ENCODE data around the gene PCDHA9.
"Not testable (repeated sequence)": the region's sequence is repeated elsewhere in the genome, so short reads cannot be mapped to it uniquely, and the experiment has no call there.

Gene PCDHA9

GRCh38 chr5:140848139-140849102, at the start of gene PCDHA9:
Gene PCDHA9, plus strand, starts transcription at chr5:140848382. Its CDS starts 114 bp downstream, at chr5:140848496.
- not testable (repeated sequence) for DNase-seq (ENCODE audit: low read depth in 1 of 2, low spot score in 1 of 2)

- DNase-seq (ENCODE audit: low read depth in 1 of 2, low spot score in 1 of 2), result no peak
These were observed 47.2 kb upstream of the PCDHA9 start, which contains the start of gene PCDHA3 for GRCh38 chr5:140800816-140801493. Gene PCDHA3, plus strand, starts transcription at chr5:140801057.

- no peak for DNase-seq (ENCODE audit: low read depth in 1 of 2, low spot score in 1 of 2)
These were observed 46.7 kb upstream of the PCDHA9 start for GRCh38 chr5:140801494-140801841.

GRCh38 chr5:140802381-140802780, 45.8 kb upstream of the PCDHA9 start:
- not testable (repeated sequence) for DNase-seq (ENCODE audit: low read depth in 1 of 2, low spot score in 1 of 2)

- DNase-seq (ENCODE audit: low read depth in 1 of 2, low spot score in 1 of 2), result no peak
These were observed 45.4 kb upstream of the PCDHA9 start for GRCh38 chr5:140802781-140803271.

- DNase-seq (ENCODE audit: low read depth in 1 of 2, low spot score in 1 of 2), result no peak
These were observed 41.1 kb upstream of the PCDHA9 start, which contains the start of gene PCDHA4 for GRCh38 chr5:140806834-140807775. Gene PCDHA4, plus strand, starts transcription at chr5:140807068.

GRCh38 chr5:140808241-140808888, 39.8 kb upstream of the PCDHA9 start:
- DNase-seq (ENCODE audit: low read depth in 1 of 2, low spot score in 1 of 2), result not testable (repeated sequence)

GRCh38 chr5:140808889-140809291, 39.3 kb upstream of the PCDHA9 start:
- no peak for DNase-seq (ENCODE audit: low read depth in 1 of 2, low spot score in 1 of 2)

GRCh38 chr5:140821375-140822280, 26.6 kb upstream of the PCDHA9 start, which contains the start of gene PCDHA5:
Gene PCDHA5, plus strand, starts transcription at chr5:140821613.
- no peak for DNase-seq (ENCODE audit: low read depth in 1 of 2, low spot score in 1 of 2)

- no peak for DNase-seq (ENCODE audit: low read depth in 1 of 2, low spot score in 1 of 2)
These were observed 25.9 kb upstream of the PCDHA9 start for GRCh38 chr5:140822281-140822629.

GRCh38 chr5:140822969-140823368, 25.2 kb upstream of the PCDHA9 start:
- not testable (repeated sequence) for DNase-seq (ENCODE audit: low read depth in 1 of 2, low spot score in 1 of 2)

- DNase-seq (ENCODE audit: low read depth in 1 of 2, low spot score in 1 of 2), result no peak
These were observed 24.7 kb upstream of the PCDHA9 start for GRCh38 chr5:140823475-140823874.

GRCh38 chr5:140827704-140828361, 20.3 kb upstream of the PCDHA9 start, which contains the start of gene PCDHA6:
Gene PCDHA6, plus strand, starts transcription at chr5:140827960. Its CDS starts 132 bp downstream, at chr5:140828092.
- DNase-seq (ENCODE audit: low read depth in 1 of 2, low spot score in 1 of 2), result no peak

GRCh38 chr5:140828362-140828737, 19.8 kb upstream of the PCDHA9 start:
- no peak for DNase-seq (ENCODE audit: low read depth in 1 of 2, low spot score in 1 of 2)

GRCh38 chr5:140829511-140830501, 18.4 kb upstream of the PCDHA9 start:
- DNase-seq (ENCODE audit: low read depth in 1 of 2, low spot score in 1 of 2), result not testable (repeated sequence)

- DNase-seq (ENCODE audit: low read depth in 1 of 2, low spot score in 1 of 2), result no peak
These were observed 14.2 kb upstream of the PCDHA9 start, which contains the start of gene PCDHA7 for GRCh38 chr5:140833993-140834392. Gene PCDHA7, plus strand, starts transcription at chr5:140834269. Its CDS starts 115 bp downstream, at chr5:140834384.

GRCh38 chr5:140834439-140835008, 13.7 kb upstream of the PCDHA9 start:
- not testable (repeated sequence) for DNase-seq (ENCODE audit: low read depth in 1 of 2, low spot score in 1 of 2)

All from activated T-helper 1 cell treated with anti-CD3 and anti-CD28 coated beads, Interleukin-2, amount 50 U/mL, for 16 hours (primary cell).